Osteoblast (primary cell): ENCODE results near the gene FGFRL1. TPM values are rescaled to one million over a fixed set of nuclear protein-coding genes. Genes with fewer than 3 reads are reported as not detected.

Source experiments
- DNase-seq: peaks from one replicate; pipeline ENCODE4 v3.0.0; 2011; ENCODE audit warnings: low spot score, mixed read lengths; ENCODE audit not compliant: insufficient read length; ENCODE audit errors: missing footprints
- H2AFZ ChIP-seq: 2 replicates; pipeline ENCODE4 v1.6.0; 2011; ENCODE audit warnings: mild to moderate bottlenecking, low read length
- H3K27ac ChIP-seq: 2 replicates; pipeline ENCODE4 v1.5.1; 2011; ENCODE audit warnings: mild to moderate bottlenecking, low read depth, low read length, moderate library complexity
- H3K27me3 ChIP-seq: 2 replicates; pipeline ENCODE4 v1.6.0; 2012; ENCODE audit warnings: mild to moderate bottlenecking, control low read depth, inconsistent platforms, low read length, moderate library complexity; ENCODE audit not compliant: insufficient read depth
- H3K36me3 ChIP-seq: 2 replicates; pipeline ENCODE4 v1.5.1; 2011; ENCODE audit warnings: mild to moderate bottlenecking, low read length, control low read depth, moderate library complexity; ENCODE audit not compliant: insufficient read depth
- H3K4me1 ChIP-seq: 2 replicates; pipeline ENCODE4 v1.5.1; 2011; ENCODE audit warnings: mild to moderate bottlenecking, low read length, control low read depth, moderate library complexity; ENCODE audit not compliant: insufficient read depth
- H3K4me2 ChIP-seq: 2 replicates; pipeline ENCODE4 v1.6.0; 2011; ENCODE audit warnings: mild to moderate bottlenecking, low read length; ENCODE audit not compliant: insufficient read depth
- H3K4me3 ChIP-seq: fragments of 200-600 bp; sonication (generic); 3 replicates; pipeline ENCODE4 v1.5.1; 2012; ENCODE audit warnings: mild to moderate bottlenecking, low read length, inconsistent platforms; ENCODE audit not compliant: insufficient read depth
- H3K79me2 ChIP-seq: 2 replicates; pipeline ENCODE4 v1.6.0; 2012; ENCODE audit warnings: mild to moderate bottlenecking, low read length, control low read depth, inconsistent platforms; ENCODE audit not compliant: insufficient read depth
- H3K9me3 ChIP-seq: 2 replicates; pipeline ENCODE4 v1.5.1; 2011; ENCODE audit warnings: low read depth, low read length, control low read depth
- H4K20me1 ChIP-seq: 2 replicates; pipeline ENCODE4 v1.6.0; 2012; ENCODE audit warnings: mild to moderate bottlenecking, low read length, control low read depth; ENCODE audit not compliant: insufficient read depth
- total RNA-seq: library from RNA; depleted of rRNA; stranded (reverse); fragments of >200 nt; gene quantifications from 2 replicates; pipeline ENCODE4 v1.2.3, GENCODE V29; 2012
- TF ChIP-seq, protein P1 (sequence below): IDR thresholded peaks from 2 replicates; pipeline ENCODE4 v1.5.1; 2011; ENCODE audit warnings: mild to moderate bottlenecking, low read depth, low read length, moderate library complexity; ENCODE audit errors: extremely low read depth

Gene FGFRL1
- total RNA-seq, 1 donor = 30.8 TPM

- peaks cover 2% of the 10 kb centered on the region for H3K4me1 ChIP-seq
- no peak overlapping the region for H3K27ac ChIP-seq
- peaks cover 2% of the 10 kb centered on the region for H3K9me3 ChIP-seq
- peaks cover 77% of the 10 kb centered on the region for H3K27me3 ChIP-seq
- H3K4me2 ChIP-seq = no peak overlapping the region
- DNase-seq = no peak
- H3K4me3 ChIP-seq = no peak overlapping the region
- no peaks in the 10 kb centered on the region for H3K36me3 ChIP-seq
- no peaks in the 10 kb centered on the region for H3K79me2 ChIP-seq
- peaks cover 11% of the 10 kb centered on the region for H4K20me1 ChIP-seq
- no peak overlapping the region for H2AFZ ChIP-seq
- TF ChIP-seq, protein P1, sequence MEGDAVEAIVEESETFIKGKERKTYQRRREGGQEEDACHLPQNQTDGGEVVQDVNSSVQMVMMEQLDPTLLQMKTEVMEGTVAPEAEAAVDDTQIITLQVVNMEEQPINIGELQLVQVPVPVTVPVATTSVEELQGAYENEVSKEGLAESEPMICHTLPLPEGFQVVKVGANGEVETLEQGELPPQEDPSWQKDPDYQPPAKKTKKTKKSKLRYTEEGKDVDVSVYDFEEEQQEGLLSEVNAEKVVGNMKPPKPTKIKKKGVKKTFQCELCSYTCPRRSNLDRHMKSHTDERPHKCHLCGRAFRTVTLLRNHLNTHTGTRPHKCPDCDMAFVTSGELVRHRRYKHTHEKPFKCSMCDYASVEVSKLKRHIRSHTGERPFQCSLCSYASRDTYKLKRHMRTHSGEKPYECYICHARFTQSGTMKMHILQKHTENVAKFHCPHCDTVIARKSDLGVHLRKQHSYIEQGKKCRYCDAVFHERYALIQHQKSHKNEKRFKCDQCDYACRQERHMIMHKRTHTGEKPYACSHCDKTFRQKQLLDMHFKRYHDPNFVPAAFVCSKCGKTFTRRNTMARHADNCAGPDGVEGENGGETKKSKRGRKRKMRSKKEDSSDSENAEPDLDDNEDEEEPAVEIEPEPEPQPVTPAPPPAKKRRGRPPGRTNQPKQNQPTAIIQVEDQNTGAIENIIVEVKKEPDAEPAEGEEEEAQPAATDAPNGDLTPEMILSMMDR = no peak
Measured at GRCh38 chr4:1004071-1004418, 7.4 kb upstream of the FGFRL1 start.

DNA sequence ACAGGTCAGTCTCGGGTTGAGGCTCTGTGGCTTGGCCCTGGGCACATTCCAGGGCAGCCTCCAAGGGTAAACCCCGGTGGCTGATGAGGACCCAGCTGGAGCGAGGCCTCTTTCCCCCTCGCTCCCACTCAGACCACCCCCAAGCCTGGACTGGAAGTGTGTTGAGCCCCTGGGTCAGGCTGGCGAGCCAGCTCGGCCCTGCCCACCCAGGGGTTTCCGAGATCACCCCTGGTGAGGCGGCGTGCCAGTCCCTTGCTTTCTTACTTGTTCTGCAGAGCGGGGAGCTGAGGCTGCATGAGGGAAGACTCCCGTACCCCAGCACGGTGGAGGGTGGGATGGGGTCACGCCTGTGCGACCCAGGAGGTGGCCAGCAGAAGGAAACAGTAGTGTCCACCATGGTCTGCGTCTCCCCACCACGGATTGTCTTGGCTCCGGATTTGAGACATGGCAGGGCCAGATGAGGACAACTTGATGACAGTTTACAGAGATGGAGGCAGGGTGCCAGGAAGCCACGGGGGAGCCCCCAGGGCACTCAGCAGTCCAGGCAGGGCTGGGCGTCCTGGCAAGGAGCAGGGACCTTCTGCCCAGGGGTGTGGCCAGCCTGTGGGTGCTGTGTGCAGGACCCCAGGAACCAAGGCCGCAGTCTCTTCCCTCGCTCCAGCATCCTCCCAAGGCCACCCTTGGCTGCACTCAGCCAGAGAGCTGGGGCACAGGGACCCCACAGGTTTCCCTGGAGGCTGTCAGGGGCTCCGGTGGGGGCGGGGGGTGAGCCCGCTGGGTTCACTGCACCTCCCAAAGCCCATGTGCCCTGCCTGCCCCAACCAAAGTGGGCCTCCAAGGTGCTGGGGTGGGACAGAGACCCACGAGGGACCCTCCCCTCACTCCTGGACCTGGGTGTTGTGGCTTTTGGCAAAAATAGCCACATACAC is 6.6 kb upstream of the FGFRL1 start:
- Histone ChIP-seq H3K79me2 (no peaks in the 10 kb centered on the region), H4K20me1 (peaks cover 7% of the 10 kb centered on the region), H3K9me3 (peaks cover 2% of the 10 kb centered on the region), H2AFZ (no peak overlapping the region), H3K36me3 (no peaks in the 10 kb centered on the region), H3K4me1 (peaks cover 5% of the 10 kb centered on the region), H3K4me2 (no peak overlapping the region), H3K4me3 (no peak overlapping the region), H3K27me3 (peaks cover 74% of the 10 kb centered on the region), H3K27ac (no peak overlapping the region)
- no peak for DNase-seq
- TF ChIP-seq, protein P1 = no peak

- H3K4me3 ChIP-seq = no peak overlapping the region
- no peak overlapping the region for H3K27ac ChIP-seq
- no peaks in the 10 kb centered on the region for H3K36me3 ChIP-seq
- H2AFZ ChIP-seq = no peak overlapping the region
- peaks cover 18% of the 10 kb centered on the region for H3K4me1 ChIP-seq
- no peak for DNase-seq
- TF ChIP-seq, protein P1 = no peak
- no peak overlapping the region for H3K4me2 ChIP-seq
- peaks cover 2% of the 10 kb centered on the region for H3K9me3 ChIP-seq
- H4K20me1 ChIP-seq = no peaks in the 10 kb centered on the region
- H3K27me3 ChIP-seq = peaks cover 57% of the 10 kb centered on the region
- no peaks in the 10 kb centered on the region for H3K79me2 ChIP-seq
Measured at GRCh38 chr4:1006856-1007255, 4.6 kb upstream of the FGFRL1 start.

GRCh38 chr4:1008840-1009541 is 2.4 kb upstream of the FGFRL1 start:
- Histone ChIP-seq H3K9me3 (peaks cover 2% of the 10 kb centered on the region), H3K27me3 (peaks cover 38% of the 10 kb centered on the region), H3K27ac (no peak overlapping the region), H3K4me3 (peak overlapping the region; percentile 77), H3K36me3 (peaks cover 2% of the 10 kb centered on the region), H4K20me1 (peaks cover 7% of the 10 kb centered on the region), H2AFZ (peak overlapping the region; percentile 76), H3K4me1 (peaks cover 18% of the 10 kb centered on the region), H3K4me2 (peak overlapping the region; percentile 91), H3K79me2 (no peaks in the 10 kb centered on the region)
- DNase-seq = no peak
- TF ChIP-seq, protein P1 = no peak
